ENCODE results near the gene FAM118A.

FAM118A gene

GRCh38 chr22:45376009-45376408 is 66.3 kb downstream of the FAM118A start:
- DNase-seq (ENCODE audit: low read depth in 2 of 2): no peak

GRCh38 chr22:45376703-45377102 is 67.0 kb downstream of the FAM118A start:
- no peak for DNase-seq (ENCODE audit: low read depth in 2 of 2)

DNA sequence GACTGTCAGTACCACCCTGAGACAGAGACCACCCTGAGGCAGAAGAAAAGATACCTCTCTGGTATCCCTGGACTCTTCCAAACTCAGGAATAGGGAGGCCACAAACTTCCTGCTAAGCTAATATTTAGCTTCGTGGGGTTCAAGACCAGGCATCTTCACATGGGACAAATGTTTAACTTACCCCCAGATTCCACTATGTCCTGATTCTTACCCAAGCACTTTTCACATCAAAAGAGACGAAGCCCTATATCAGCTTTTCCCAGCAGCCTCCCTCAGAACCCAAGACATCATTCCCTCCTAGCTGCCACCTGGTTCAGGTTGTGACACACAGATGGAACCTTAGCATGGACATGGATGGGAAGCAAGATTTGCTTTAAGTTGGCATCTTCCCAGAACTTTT is 71.6 kb downstream of the FAM118A start:
- no peak for DNase-seq (ENCODE audit: low read depth in 2 of 2)

GRCh38 chr22:45389546-45389945 is 79.8 kb downstream of the FAM118A start:
- DNase-seq (ENCODE audit: low read depth in 2 of 2): no peak

Measured in fibroblast of skin of left biceps (primary cell).